Ovary (tissue), 3 donors: ENCODE data around the gene CCR5.

ENCODE experiments used
- CTCF ChIP-seq, 3 donors: fragments of 450-650 bp in 2 of 3; fragments of 200-600 bp in 1 of 3; IDR thresholded peaks; one replicate each; pipeline versions ENCODE4 v1.5.1 to v1.8.0; 2016 to 2022; ENCODE audit warnings: antibody characterized with exemption in 3 of 3, mild to moderate bottlenecking in 1 of 3
- EP300 ChIP-seq: sonication (generic); formaldehyde crosslinking; IDR thresholded peaks from one replicate; pipeline ENCODE4 v1.6.1; 2017; ENCODE audit warnings: antibody characterized with exemption
- donor health status: DM: no; HTN: no; CAD: no.

GRCh38 chr3:46406443-46406787 is 35.7 kb downstream of the CCR5 start:
- no peak for TF ChIP-seq CTCF (IDR thresholded peaks at IDR 0.05)
- TF ChIP-seq EP300, result no peak
